K562 (cell line): ENCODE measurements around the gene UGT2A2. TPM values are rescaled to one million over a fixed set of nuclear protein-coding genes. Genes with fewer than 3 reads are reported as not detected.

Experiments
- ATAC-seq: fragments of 200-7000 bp; cut with Tn5 transposase; 3 replicates; pipeline ENCODE4 v1.9.1; 2020; ENCODE audit warnings: moderate library complexity
- BruUV-seq: library from RNA; stranded (reverse); fragments of 400-500 nt; replicated peaks from 2 replicates; lab custom pipeline; 2021; lab: Mats Ljungman, UMichigan
- CTCF ChIA-PET: fragments of 300-600 bp; formaldehyde crosslinking; extraction: SDS; loops from one replicate; lab custom pipeline; 2021; ENCODE audit warnings: low intra/inter-chr PET ratio; lab: Yijun Ruan, JAX
- POLR2A ChIA-PET: fragments of 300-600, 350-650 bp; sonication (Branson Sonifier 250); formaldehyde crosslinking; extraction: SDS; loops from one replicate; lab custom pipeline; 2021; ENCODE audit warnings: antibody characterized with exemption, inconsistent platforms; lab: Yijun Ruan, JAX
- DNase-seq, 4 experiments: peaks; one replicate each; pipeline versions ENCODE4 v3.0.0 to v3.0.0-alpha.2; 2011 to 2018; ENCODE audit warnings: low spot score in 3 of 4, mixed read lengths in 3 of 4; ENCODE audit errors: extremely low read depth in 1 of 4
- FAIRE-seq: peaks from 2 replicates; lab custom pipeline; 2011; peaks lifted over from hg19 to GRCh38; lab: Jason Lieb, UNC
- H2AFZ ChIP-seq: 2 replicates; pipeline ENCODE4 v1.6.0; 2011; ENCODE audit warnings: low read depth, low read length, control low read depth, inconsistent platforms
- H3K27ac ChIP-seq: fragments of 200-600 bp; 3 replicates; pipeline ENCODE4 v1.8.0; 2011; ENCODE audit warnings: low read depth, mild to moderate bottlenecking, control low read depth, inconsistent platforms, low read length, moderate library complexity, mixed read lengths; ENCODE audit errors: extremely low read depth
- H3K27me3 ChIP-seq, 2 experiments: fragments of 300-600 bp in 1 of 2; 2 replicates in 1 of 2; 3 replicates in 1 of 2; pipeline versions ENCODE4 v1.6.0 to v1.8.0; 2011; ENCODE audit warnings: inconsistent platforms in 2 of 2, low read length in 2 of 2, mild to moderate bottlenecking in 1 of 2, mixed read lengths in 1 of 2, moderate library complexity in 1 of 2; ENCODE audit not compliant: control insufficient read depth in 2 of 2, insufficient read depth in 2 of 2
- H3K36me3 ChIP-seq: fragments of 300-600 bp; 3 replicates; pipeline ENCODE4 v1.8.0; 2011; ENCODE audit warnings: mild to moderate bottlenecking, low read length, inconsistent platforms; ENCODE audit not compliant: control insufficient read depth, insufficient read depth
- H3K4me1 ChIP-seq, 2 experiments: fragments of 200-600 bp in 1 of 2; replicated peaks in 1 of 2; 2 replicates in 1 of 2; 3 replicates in 1 of 2; pipeline versions ENCODE4 v1.5.1 to v1.8.0; 2011; ENCODE audit warnings: inconsistent platforms in 2 of 2, low read length in 2 of 2, mild to moderate bottlenecking in 1 of 2, mixed read lengths in 1 of 2, moderate library complexity in 1 of 2; ENCODE audit not compliant: control insufficient read depth in 2 of 2, insufficient read depth in 2 of 2
- H3K4me2 ChIP-seq: 2 replicates; pipeline ENCODE4 v1.6.1; 2011; ENCODE audit warnings: low read length, control low read depth, inconsistent platforms, mixed read lengths; ENCODE audit not compliant: insufficient read depth
- H3K4me3 ChIP-seq: fragments of 200-600 bp; sonication (generic), shearing (Covaris generic); 2 replicates; pipeline ENCODE4 v1.5.1; 2016; ENCODE audit warnings: control low read depth, inconsistent platforms
- H3K79me2 ChIP-seq: fragments of 200-600 bp; 3 replicates; pipeline ENCODE4 v1.8.0; 2011; ENCODE audit warnings: low read length, inconsistent platforms; ENCODE audit not compliant: control insufficient read depth, insufficient read depth
- H3K9ac ChIP-seq, 2 experiments: 2 replicates each; pipeline versions ENCODE4 v1.6.0 to v1.6.1; 2011; ENCODE audit warnings: low read depth in 2 of 2, low read length in 2 of 2, control low read depth in 1 of 2, inconsistent platforms in 1 of 2, mild to moderate bottlenecking in 1 of 2, mixed read lengths in 1 of 2; ENCODE audit not compliant: insufficient read depth in 1 of 2
- H3K9me1 ChIP-seq: one replicate; pipeline ENCODE4 v1.6.0; 2011; ENCODE audit warnings: inconsistent platforms, mild to moderate bottlenecking, low read length, moderate library complexity; ENCODE audit not compliant: control insufficient read depth, insufficient read depth
- H3K9me3 ChIP-seq: replicated peaks from 2 replicates; pipeline ENCODE4 v1.5.1; 2011; ENCODE audit warnings: low read depth, low read length, inconsistent platforms; ENCODE audit not compliant: control insufficient read depth, insufficient read depth
- H4K20me1 ChIP-seq: replicated peaks from 2 replicates; pipeline ENCODE4 v1.6.1; 2011; ENCODE audit warnings: low read length, inconsistent platforms, mixed read lengths; ENCODE audit not compliant: control insufficient read depth, insufficient read depth
- E2F6 ChIP-seq, 2 experiments: IDR thresholded peaks; 2 replicates each; pipeline ENCODE4 v1.6.1; 2011; ENCODE audit warnings: borderline replicate concordance in 1 of 2, control low read depth in 1 of 2, low read depth in 1 of 2, low read length in 1 of 2, mild to moderate bottlenecking in 1 of 2, mixed read lengths in 1 of 2, moderate library complexity in 1 of 2; ENCODE audit not compliant: insufficient read depth in 1 of 2, insufficient read length in 1 of 2, poor library complexity in 1 of 2, severe bottlenecking in 1 of 2; ENCODE audit errors: extremely low read depth in 1 of 2
- NUFIP1 ChIP-seq: fragments of 450-650 bp; IDR thresholded peaks from 2 replicates; pipeline ENCODE4 v1.6.1; 2018; ENCODE audit not compliant: partially characterized antibody
- POLR3A ChIP-seq: IDR thresholded peaks from 2 replicates; pipeline ENCODE4 v1.6.1; 2011; ENCODE audit warnings: borderline replicate concordance, mild to moderate bottlenecking, moderate library complexity; ENCODE audit not compliant: insufficient read length, insufficient read depth; ENCODE audit errors: extremely low read depth
- POU5F1 ChIP-seq: fragments of 150-350 bp; IDR thresholded peaks from 2 replicates; pipeline ENCODE4 v1.6.1; 2014; ENCODE audit warnings: borderline replicate concordance, low read length, low read depth, mild to moderate bottlenecking; ENCODE audit not compliant: partially characterized antibody
- SMARCC2 ChIP-seq: fragments of 450-650 bp; IDR thresholded peaks from 2 replicates; pipeline ENCODE4 v1.6.1; 2017; ENCODE audit warnings: antibody characterized with exemption, moderate library complexity, mild to moderate bottlenecking, low read depth
- SP2 ChIP-seq: IDR thresholded peaks from 2 replicates; pipeline ENCODE4 v1.6.1; 2011; ENCODE audit warnings: mild to moderate bottlenecking, low read depth, low read length, moderate library complexity; ENCODE audit not compliant: poor library complexity, severe bottlenecking; ENCODE audit errors: extremely low read depth
- WGBS: fragments of 100-300 bp; shearing (Covaris generic); methylation state at CpG from one replicate; pipeline ENCODE4 v1.1.6; 2016; ENCODE audit warnings: low coverage, mixed read lengths; ENCODE audit not compliant: insufficient coverage; ENCODE audit errors: missing lambda C conversion rate; 5-methylcytosine and 5-hydroxymethylcytosine counted together
- in situ Hi-C: fragments of 300-500 bp; cut with MboI; formaldehyde crosslinking; loops from 4 replicates; pipeline ENCODE4 v1.15.0; 2018; ENCODE audit warnings: inconsistent platforms, mixed read lengths
- intact Hi-C: fragments of 100-400 bp; cut with micrococcal nuclease; formaldehyde crosslinking; loops from 2 replicates; pipeline ENCODE4 v1.14.2; 2022
- polyA plus RNA-seq, 8 experiments: library from polyadenylated mRNA; depleted of rRNA in 4 of 8; stranded (reverse) in 5 of 8; unstranded in 3 of 8; fragments of >200 nt; fragmentation: Nextera tagmentation in 2 of 8; fragmentation: Illumina TruSeq in 1 of 8; extraction: Ambion mirVana in 2 of 8; extraction: Trizol in 1 of 8; gene quantifications; 2 replicates each; pipeline versions ENCODE4 v1.2.1 to v1.2.3, GENCODE V29; 2011 to 2014; ENCODE audit warnings: inconsistent platforms in 1 of 8, missing spikeins in 1 of 8
- total RNA-seq, 7 experiments: library from RNA; depleted of rRNA in 6 of 7; stranded (reverse); fragments of >200 nt in 6 of 7; fragmentation: Illumina TruSeq in 2 of 7; extraction: Trizol in 2 of 7; gene quantifications; 2 replicates each; pipeline versions ENCODE4 v1.2.1 to v1.2.3, GENCODE V29; 2011 to 2021; ENCODE audit warnings: low replicate concordance in 1 of 7
- TF ChIP-seq, protein P1 (sequence below): sonication (generic); formaldehyde crosslinking; IDR thresholded peaks from 2 replicates; pipeline ENCODE4 v1.8.0; 2022; ENCODE audit warnings: mild to moderate bottlenecking, missing genetic modification reagents

The UGT2A2 gene
- total and polyA plus RNA-seq, 9 of the 15 experiments (the other 6 are each of a cell fraction or from before 2014, with no cell fraction given): not detected

DNA sequence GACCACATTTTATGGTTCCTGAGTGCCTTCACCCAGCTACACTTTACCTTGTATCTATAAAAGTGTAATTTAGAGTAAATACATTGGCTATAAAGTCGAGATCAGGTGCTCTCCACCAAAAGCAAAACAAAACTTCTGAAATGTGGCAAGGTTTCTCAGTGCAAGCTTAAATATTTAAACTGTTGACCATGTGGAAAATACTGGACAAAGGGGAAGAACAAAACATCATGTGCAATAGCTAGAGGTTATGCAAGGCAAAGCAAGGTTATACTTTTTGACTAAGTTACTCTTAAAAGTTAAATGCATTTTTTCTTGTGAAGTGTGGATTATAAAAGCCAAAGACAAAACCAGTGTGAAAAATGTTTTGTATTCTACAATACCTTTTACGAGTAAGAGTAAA lies 55.9 kb downstream of the UGT2A2 start:
- ATAC-seq (no peak), FAIRE-seq (no peak), DNase-seq (no peak)
- POLR2A ChIA-PET: interaction anchor here (1.4 kb wide), 1 partner anchor 8 kb away, joined by 4 read pairs; no protein-coding TSS in a partner anchor
- intact Hi-C loops (no loop called here), in situ Hi-C loops (no loop called here)
- Histone ChIP-seq H3K27ac (no peak overlapping the region), H3K27me3 (no peaks in the 10 kb centered on the region), H3K9me1 (no peaks in the 10 kb centered on the region), H3K4me1 (no peaks in the 10 kb centered on the region), H3K9me3 (no peaks in the 10 kb centered on the region), H2AFZ (no peak overlapping the region), H3K79me2 (no peaks in the 10 kb centered on the region), H3K4me2 (no peak overlapping the region), H3K9ac (no peak overlapping the region), H3K4me3 (no peak overlapping the region), H3K36me3 (no peaks in the 10 kb centered on the region), H4K20me1 (no peaks in the 10 kb centered on the region)
- 0% methylated on average over 2 of the region's 2 CpGs for WGBS
- TF ChIP-seq E2F6 (IDR thresholded peaks at IDR 0.05; ENCODE audit: borderline replicate concordance in 1 of 2, extremely low read depth in 1 of 2, insufficient read depth in 1 of 2, insufficient read length in 1 of 2, low read depth in 1 of 2, low read length in 1 of 2, poor library complexity in 1 of 2, severe bottlenecking in 1 of 2) (no peak), SP2 (no peak), NUFIP1 (no peak), SMARCC2 (no peak), POLR3A (no peak), POU5F1 (no peak)
- TF ChIP-seq, protein P1, sequence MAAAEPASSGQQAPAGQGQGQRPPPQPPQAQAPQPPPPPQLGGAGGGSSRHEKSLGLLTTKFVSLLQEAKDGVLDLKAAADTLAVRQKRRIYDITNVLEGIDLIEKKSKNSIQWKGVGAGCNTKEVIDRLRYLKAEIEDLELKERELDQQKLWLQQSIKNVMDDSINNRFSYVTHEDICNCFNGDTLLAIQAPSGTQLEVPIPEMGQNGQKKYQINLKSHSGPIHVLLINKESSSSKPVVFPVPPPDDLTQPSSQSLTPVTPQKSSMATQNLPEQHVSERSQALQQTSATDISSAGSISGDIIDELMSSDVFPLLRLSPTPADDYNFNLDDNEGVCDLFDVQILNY (CRISPR knock-in tag): no peak
- CTCF ChIA-PET: no interaction called here
- no TSS peak for BruUV-seq
